Measurements from ENCODE around the gene TRAF3IP3. TPM values are rescaled to one million over a fixed set of nuclear protein-coding genes. Genes with fewer than 3 reads are reported as not detected.

Gene TRAF3IP3
- total and polyA plus RNA-seq, 2 donors (not counting 3 experiments of a cell fraction or from before 2014, with no cell fraction given): not detected

DNA sequence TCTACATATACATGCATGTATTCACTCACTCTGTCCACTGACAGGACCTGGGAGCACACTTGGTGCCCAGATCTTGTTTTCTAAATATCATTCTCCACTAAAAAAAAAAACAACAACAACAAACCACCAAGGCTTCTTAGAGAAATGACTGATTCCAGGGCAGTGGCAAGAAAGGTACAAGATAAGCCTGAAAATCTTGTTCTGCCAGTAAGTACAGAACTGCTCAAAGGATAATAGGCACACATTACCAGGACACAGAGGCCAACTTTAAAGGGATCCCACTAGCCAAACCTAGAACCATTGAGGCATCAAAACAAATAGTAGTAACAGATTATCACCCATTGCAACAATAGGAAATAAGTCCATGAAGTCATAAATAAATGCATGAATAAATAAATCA, 40.5 kb upstream of the TRAF3IP3 start:
- H3K36me3 ChIP-seq (ENCODE audit: control insufficient read depth in 2 of 2, extremely low read depth in 1 of 2, insufficient read depth in 2 of 2, low read length in 2 of 2): no peaks in the 10 kb centered on the region
- ChIA-PET CTCF (no interaction called here), POLR2A (no interaction called here)
- DNase-seq (ENCODE audit: low read depth, low spot score): no peak
- H4K20me1 ChIP-seq (replicated peaks; ENCODE audit: control insufficient read depth, extremely low read depth, insufficient read depth, low read length): no peaks in the 10 kb centered on the region
- no peak overlapping the region for H3K9ac ChIP-seq (replicated peaks; ENCODE audit: extremely low read depth, insufficient read depth, low read length)
- peaks cover 0 to 1% of the 10 kb centered on the region in 2 experiments for H3K27me3 ChIP-seq (ENCODE audit: control insufficient read depth in 2 of 2, insufficient read depth in 2 of 2, low read length in 2 of 2)
- no peak overlapping the region for H2AFZ ChIP-seq (ENCODE audit: low read depth, low read length)
- TF ChIP-seq, protein P1, sequence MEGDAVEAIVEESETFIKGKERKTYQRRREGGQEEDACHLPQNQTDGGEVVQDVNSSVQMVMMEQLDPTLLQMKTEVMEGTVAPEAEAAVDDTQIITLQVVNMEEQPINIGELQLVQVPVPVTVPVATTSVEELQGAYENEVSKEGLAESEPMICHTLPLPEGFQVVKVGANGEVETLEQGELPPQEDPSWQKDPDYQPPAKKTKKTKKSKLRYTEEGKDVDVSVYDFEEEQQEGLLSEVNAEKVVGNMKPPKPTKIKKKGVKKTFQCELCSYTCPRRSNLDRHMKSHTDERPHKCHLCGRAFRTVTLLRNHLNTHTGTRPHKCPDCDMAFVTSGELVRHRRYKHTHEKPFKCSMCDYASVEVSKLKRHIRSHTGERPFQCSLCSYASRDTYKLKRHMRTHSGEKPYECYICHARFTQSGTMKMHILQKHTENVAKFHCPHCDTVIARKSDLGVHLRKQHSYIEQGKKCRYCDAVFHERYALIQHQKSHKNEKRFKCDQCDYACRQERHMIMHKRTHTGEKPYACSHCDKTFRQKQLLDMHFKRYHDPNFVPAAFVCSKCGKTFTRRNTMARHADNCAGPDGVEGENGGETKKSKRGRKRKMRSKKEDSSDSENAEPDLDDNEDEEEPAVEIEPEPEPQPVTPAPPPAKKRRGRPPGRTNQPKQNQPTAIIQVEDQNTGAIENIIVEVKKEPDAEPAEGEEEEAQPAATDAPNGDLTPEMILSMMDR (IDR thresholded peaks at IDR 0.05; ENCODE audit: extremely low read depth in 1 of 2, insufficient read depth in 1 of 2, low read depth in 1 of 2, low read length in 2 of 2): no peak
- no peak for TF ChIP-seq POLR2A (IDR thresholded peaks at IDR 0.05; ENCODE audit: low read depth, low read length)
- TF ChIP-seq, protein P2, sequence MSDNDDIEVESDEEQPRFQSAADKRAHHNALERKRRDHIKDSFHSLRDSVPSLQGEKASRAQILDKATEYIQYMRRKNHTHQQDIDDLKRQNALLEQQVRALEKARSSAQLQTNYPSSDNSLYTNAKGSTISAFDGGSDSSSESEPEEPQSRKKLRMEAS (IDR thresholded peaks at IDR 0.05; ENCODE audit: insufficient read depth, insufficient read length): no peak
- no peak for TF ChIP-seq EZH2 (IDR thresholded peaks at IDR 0.05; ENCODE audit: borderline replicate concordance, low read depth, low read length, severe bottlenecking)
- TF ChIP-seq POLR2AphosphoS5 (IDR thresholded peaks at IDR 0.05; ENCODE audit: insufficient read depth, low read depth, low read length): no peak
- no peak for TF ChIP-seq MYC (IDR thresholded peaks at IDR 0.05; ENCODE audit: low read depth, low read length)
- no peak for TF ChIP-seq JUN (IDR thresholded peaks at IDR 0.05; ENCODE audit: borderline replicate concordance, insufficient read depth, insufficient read length, low read depth)
- TF ChIP-seq GATA2 (IDR thresholded peaks at IDR 0.05; ENCODE audit: insufficient read depth, insufficient read length, low read depth, low read length): no peak
- no peak for TF ChIP-seq FOS (IDR thresholded peaks at IDR 0.05; ENCODE audit: borderline replicate concordance, insufficient read depth, low read length)
- no peak overlapping the region for H3K4me3 ChIP-seq (replicated peaks in 1 of 3; ENCODE audit: insufficient read depth in 1 of 3, low read depth in 1 of 3, low read length in 3 of 3)
- no peaks in the 10 kb centered on the region for H3K9me1 ChIP-seq (replicated peaks; ENCODE audit: control insufficient read depth, extremely low read depth, insufficient read depth, low read length)
- H3K27ac ChIP-seq (ENCODE audit: insufficient read depth, low read depth, low read length): no peak overlapping the region
- H3K4me2 ChIP-seq (ENCODE audit: insufficient read depth, low read length): no peak overlapping the region
- H3K9me3 ChIP-seq (replicated peaks; ENCODE audit: control insufficient read depth, insufficient read depth, low read length): no peaks in the 10 kb centered on the region
- intact Hi-C loops (cut with micrococcal nuclease) (no loop called here), dilution Hi-C loops (cut with MboI; ENCODE audit: extremely low pct_ligation_motif_present, low sequenced_read_pairs) (no loop called here)
- H3K4me1 ChIP-seq (ENCODE audit: control insufficient read depth, extremely low read depth, insufficient read depth, low read length): no peaks in the 10 kb centered on the region
- no TSS peak for BruUV-seq (replicated peaks)
- no peak for FAIRE-seq
- no peaks in the 10 kb centered on the region for H3K79me2 ChIP-seq (ENCODE audit: control insufficient read depth, insufficient read depth, low read length)
